ENCODE data around the gene ATP9A. TPM values are rescaled to one million over a fixed set of nuclear protein-coding genes. Genes with fewer than 3 reads are reported as not detected.

Gene ATP9A
- polyA plus RNA-seq, 1 of the 3 experiments (the other 2 are of a cell fraction), result 11.0 TPM

GRCh38 chr20:51551186-51551585 lies 217.0 kb downstream of the ATP9A start:
- no peak overlapping the region for H3K27ac ChIP-seq (ENCODE audit: low read depth in 2 of 2, low read length in 1 of 2)
- ChIA-PET CTCF (no interaction called here), POLR2A (no interaction called here)
- H3K4me1 ChIP-seq (ENCODE audit: control insufficient read depth in 1 of 2, insufficient read depth in 2 of 2, low read depth in 1 of 2, low read length in 1 of 2), result no peaks in the 10 kb centered on the region
- no peak overlapping the region for H3K9ac ChIP-seq
- H3K4me2 ChIP-seq, result no peak overlapping the region
- H4K20me1 ChIP-seq (ENCODE audit: insufficient read depth), result no peaks in the 10 kb centered on the region
- no peak for DNase-seq
- H3K79me2 ChIP-seq (ENCODE audit: insufficient read depth), result no peaks in the 10 kb centered on the region
- WGBS (ENCODE audit: low lambda C conversion rate), result 84% methylated on average over 3 of the region's 3 CpGs
- no peaks in the 10 kb centered on the region for H3K9me2 ChIP-seq
- no peak overlapping the region for H3K4me3 ChIP-seq (ENCODE audit: low read depth in 2 of 2, low read length in 1 of 2)
- H3K27me3 ChIP-seq (ENCODE audit: insufficient read depth), result no peaks in the 10 kb centered on the region
- TF ChIP-seq EP300 (IDR thresholded peaks at IDR 0.05; ENCODE audit: borderline replicate concordance in 1 of 2, low read depth in 1 of 2, low read length in 1 of 2) (no peak), MAX (IDR thresholded peaks at IDR 0.05; ENCODE audit: low read depth) (no peak), ZBTB33 (IDR thresholded peaks at IDR 0.05; ENCODE audit: borderline replicate concordance, low read depth) (no peak), SIN3A (IDR thresholded peaks at IDR 0.05; ENCODE audit: borderline replicate concordance, low read depth, low read length) (no peak), PBX3 (IDR thresholded peaks at IDR 0.05) (no peak), GABPA (IDR thresholded peaks at IDR 0.05; ENCODE audit: low read depth) (no peak), RFX5 (IDR thresholded peaks at IDR 0.05; ENCODE audit: low read length) (no peak), EZH2phosphoT487 (IDR thresholded peaks at IDR 0.05; ENCODE audit: borderline replicate concordance, low read depth) (no peak), RAD21 (IDR thresholded peaks at IDR 0.05; ENCODE audit: low read length) (no peak), NFIC (IDR thresholded peaks at IDR 0.05; ENCODE audit: borderline replicate concordance) (no peak), IRF3 (IDR thresholded peaks at IDR 0.05; ENCODE audit: low read depth, low read length) (no peak), ELF1 (IDR thresholded peaks at IDR 0.05) (no peak), POLR2AphosphoS5 (IDR thresholded peaks at IDR 0.05; ENCODE audit: low read depth, low read length) (no peak)
- no peak overlapping the region for H2AFZ ChIP-seq (ENCODE audit: low read depth)
- H3F3A ChIP-seq (replicated peaks; ENCODE audit: insufficient read depth), result no peaks in the 10 kb centered on the region
- H3K9me3 ChIP-seq, result no peaks in the 10 kb centered on the region
- no peaks in the 10 kb centered on the region for H3K36me3 ChIP-seq (replicated peaks in 1 of 2; ENCODE audit: control insufficient read depth in 1 of 2, insufficient read depth in 2 of 2, low read length in 1 of 2)

GRCh38 chr20:51549474-51549873 lies 218.7 kb downstream of the ATP9A start:
- no peak for DNase-seq
- H3K79me2 ChIP-seq (ENCODE audit: insufficient read depth), result no peaks in the 10 kb centered on the region
- no peaks in the 10 kb centered on the region for H3K36me3 ChIP-seq (replicated peaks in 1 of 2; ENCODE audit: control insufficient read depth in 1 of 2, insufficient read depth in 2 of 2, low read length in 1 of 2)
- H3K4me2 ChIP-seq, result no peak overlapping the region
- POLR2A ChIA-PET, result no interaction called here
- H3K4me3 ChIP-seq (ENCODE audit: low read depth in 2 of 2, low read length in 1 of 2), result no peak overlapping the region
- no peaks in the 10 kb centered on the region for H3K4me1 ChIP-seq (ENCODE audit: control insufficient read depth in 1 of 2, insufficient read depth in 2 of 2, low read depth in 1 of 2, low read length in 1 of 2)
- CTCF ChIA-PET, result no interaction called here
- H2AFZ ChIP-seq (ENCODE audit: low read depth), result no peak overlapping the region
- H3K27ac ChIP-seq (ENCODE audit: low read depth in 2 of 2, low read length in 1 of 2), result no peak overlapping the region
- no peaks in the 10 kb centered on the region for H3F3A ChIP-seq (replicated peaks; ENCODE audit: insufficient read depth)
- H3K9me2 ChIP-seq, result no peaks in the 10 kb centered on the region
- H3K9me3 ChIP-seq, result no peaks in the 10 kb centered on the region
- 96% methylated on average over 4 of the region's 4 CpGs for WGBS (ENCODE audit: low lambda C conversion rate)
- H3K27me3 ChIP-seq (ENCODE audit: insufficient read depth), result no peaks in the 10 kb centered on the region
- H4K20me1 ChIP-seq (ENCODE audit: insufficient read depth), result no peaks in the 10 kb centered on the region
- H3K9ac ChIP-seq, result no peak overlapping the region
- TF ChIP-seq CTCF (IDR thresholded peaks at IDR 0.05) (no peak), GABPA (IDR thresholded peaks at IDR 0.05; ENCODE audit: low read depth) (no peak), JUND (IDR thresholded peaks at IDR 0.05) (no peak), RFX5 (IDR thresholded peaks at IDR 0.05; ENCODE audit: low read length) (no peak), USF1 (IDR thresholded peaks at IDR 0.05; ENCODE audit: borderline replicate concordance, low read depth) (no peak), ZBTB33 (IDR thresholded peaks at IDR 0.05; ENCODE audit: borderline replicate concordance, low read depth) (no peak)
